ENCODE measurements around the gene CREB3L1.

CREB3L1 gene

DNA sequence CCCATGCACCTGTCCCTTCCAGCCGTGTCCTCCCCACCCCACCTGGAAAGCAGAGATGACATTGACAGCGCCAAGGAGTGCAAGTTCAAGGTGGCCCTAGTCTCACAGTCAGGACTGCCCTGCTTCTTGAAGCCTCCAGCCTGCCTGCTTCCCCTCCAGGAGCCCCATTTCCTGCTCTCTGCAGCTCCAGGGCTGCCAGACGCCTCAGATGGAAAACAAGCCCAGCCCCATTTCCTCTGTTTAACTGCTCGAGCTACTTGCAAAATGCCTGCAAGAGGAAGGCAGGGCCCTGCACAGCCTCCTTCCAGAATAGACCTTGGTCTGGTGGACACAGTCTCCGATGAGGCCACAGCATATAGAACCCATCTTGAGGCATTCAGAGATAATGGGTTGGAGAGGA lies 64.8 kb downstream of the CREB3L1 start:
- Histone ChIP-seq H3K79me2 (ENCODE audit: insufficient read depth, low read depth) (no peaks in the 10 kb centered on the region), H3K4me1 (ENCODE audit: low read depth, poor library complexity, severe bottlenecking) (peaks cover 5% of the 10 kb centered on the region), H3K27ac (no peak overlapping the region), H3K4me3 (IDR thresholded peaks at IDR 0.05; ENCODE audit: insufficient read depth, low read depth, low read length) (no peak overlapping the region), H3K27me3 (ENCODE audit: insufficient read depth, low read depth) (peaks cover 22% of the 10 kb centered on the region), H3K36me3 (ENCODE audit: insufficient read depth) (no peaks in the 10 kb centered on the region), H3K4me2 (no peak overlapping the region), H4K20me1 (ENCODE audit: insufficient read depth) (no peaks in the 10 kb centered on the region), H3K9ac (no peak overlapping the region), H2AFZ (ENCODE audit: low read depth) (no peak overlapping the region)
- TF ChIP-seq, protein P1, sequence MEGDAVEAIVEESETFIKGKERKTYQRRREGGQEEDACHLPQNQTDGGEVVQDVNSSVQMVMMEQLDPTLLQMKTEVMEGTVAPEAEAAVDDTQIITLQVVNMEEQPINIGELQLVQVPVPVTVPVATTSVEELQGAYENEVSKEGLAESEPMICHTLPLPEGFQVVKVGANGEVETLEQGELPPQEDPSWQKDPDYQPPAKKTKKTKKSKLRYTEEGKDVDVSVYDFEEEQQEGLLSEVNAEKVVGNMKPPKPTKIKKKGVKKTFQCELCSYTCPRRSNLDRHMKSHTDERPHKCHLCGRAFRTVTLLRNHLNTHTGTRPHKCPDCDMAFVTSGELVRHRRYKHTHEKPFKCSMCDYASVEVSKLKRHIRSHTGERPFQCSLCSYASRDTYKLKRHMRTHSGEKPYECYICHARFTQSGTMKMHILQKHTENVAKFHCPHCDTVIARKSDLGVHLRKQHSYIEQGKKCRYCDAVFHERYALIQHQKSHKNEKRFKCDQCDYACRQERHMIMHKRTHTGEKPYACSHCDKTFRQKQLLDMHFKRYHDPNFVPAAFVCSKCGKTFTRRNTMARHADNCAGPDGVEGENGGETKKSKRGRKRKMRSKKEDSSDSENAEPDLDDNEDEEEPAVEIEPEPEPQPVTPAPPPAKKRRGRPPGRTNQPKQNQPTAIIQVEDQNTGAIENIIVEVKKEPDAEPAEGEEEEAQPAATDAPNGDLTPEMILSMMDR (conservative IDR thresholded peaks at IDR 0.05; ENCODE audit: low read depth, low read length): no peak

DNA sequence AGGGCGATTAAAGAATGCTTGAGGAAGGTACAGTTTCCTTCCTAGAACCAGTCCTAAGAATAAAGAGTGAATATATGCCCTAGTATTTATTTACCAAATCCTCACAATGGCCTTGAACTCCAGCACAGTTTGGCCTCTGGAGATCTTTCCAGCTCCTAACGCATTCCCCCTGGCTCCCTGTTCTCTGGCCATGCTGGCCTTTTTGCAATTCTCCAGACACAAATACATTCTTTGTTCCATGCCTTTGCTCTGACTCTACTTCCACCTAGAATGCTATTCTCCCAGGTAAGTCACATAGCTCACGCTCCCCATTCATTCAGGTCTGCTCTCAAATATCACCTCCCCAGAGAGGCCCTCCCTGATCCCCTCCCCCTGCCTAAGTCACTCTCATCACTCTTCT lies 66.1 kb downstream of the CREB3L1 start:
- Histone ChIP-seq H3K27me3 (ENCODE audit: insufficient read depth, low read depth) (peaks cover 22% of the 10 kb centered on the region), H2AFZ (ENCODE audit: low read depth) (no peak overlapping the region), H3K79me2 (ENCODE audit: insufficient read depth, low read depth) (peaks cover 9% of the 10 kb centered on the region), H3K4me2 (no peak overlapping the region), H3K4me3 (IDR thresholded peaks at IDR 0.05; ENCODE audit: insufficient read depth, low read depth, low read length) (no peak overlapping the region), H4K20me1 (ENCODE audit: insufficient read depth) (no peaks in the 10 kb centered on the region), H3K27ac (no peak overlapping the region), H3K36me3 (ENCODE audit: insufficient read depth) (no peaks in the 10 kb centered on the region), H3K4me1 (ENCODE audit: low read depth, poor library complexity, severe bottlenecking) (peaks cover 5% of the 10 kb centered on the region), H3K9ac (no peak overlapping the region)
- TF ChIP-seq, protein P1 (conservative IDR thresholded peaks at IDR 0.05; ENCODE audit: low read depth, low read length): no peak

DNA sequence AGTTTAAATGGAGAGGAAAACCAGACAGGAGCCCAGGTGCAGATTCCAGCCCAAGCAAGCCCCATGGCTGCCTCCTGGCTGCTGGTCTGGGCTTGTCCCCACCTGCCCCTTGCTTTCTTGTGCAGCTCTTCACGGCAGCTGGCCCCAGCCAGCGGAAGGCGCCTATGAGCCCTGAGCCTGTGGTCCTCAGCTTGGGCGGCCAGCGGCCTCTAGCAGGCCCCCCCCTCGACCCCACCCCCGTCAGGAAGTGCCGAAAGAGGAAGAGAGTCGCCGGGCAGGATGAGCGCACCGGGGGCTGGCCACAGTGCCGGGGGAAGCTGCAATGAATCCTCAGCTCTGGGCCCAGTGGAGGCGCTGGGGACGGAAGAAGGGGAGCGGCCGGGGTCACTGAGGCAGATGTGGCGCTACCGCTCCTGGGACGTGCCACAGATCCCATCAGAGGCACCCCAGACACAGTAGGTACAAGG lies 67.7 kb downstream of the CREB3L1 start:
- TF ChIP-seq, protein P1 (conservative IDR thresholded peaks at IDR 0.05; ENCODE audit: low read depth, low read length): no peak
- H3K4me1 ChIP-seq (ENCODE audit: low read depth, poor library complexity, severe bottlenecking): peaks cover 19% of the 10 kb centered on the region
- no peak overlapping the region for H3K27ac ChIP-seq
- peaks cover 12% of the 10 kb centered on the region for H3K79me2 ChIP-seq (ENCODE audit: insufficient read depth, low read depth)
- no peaks in the 10 kb centered on the region; the same call in 1 of the 2 replicates for H3K36me3 ChIP-seq (ENCODE audit: insufficient read depth)
- no peak overlapping the region for H3K9ac ChIP-seq
- no peak overlapping the region for H2AFZ ChIP-seq (ENCODE audit: low read depth)
- peaks cover 20% of the 10 kb centered on the region for H3K27me3 ChIP-seq (ENCODE audit: insufficient read depth, low read depth)
- no peak overlapping the region for H3K4me3 ChIP-seq (IDR thresholded peaks at IDR 0.05; ENCODE audit: insufficient read depth, low read depth, low read length)
- no peak overlapping the region for H3K4me2 ChIP-seq
- no peaks in the 10 kb centered on the region for H4K20me1 ChIP-seq (ENCODE audit: insufficient read depth)

DNA sequence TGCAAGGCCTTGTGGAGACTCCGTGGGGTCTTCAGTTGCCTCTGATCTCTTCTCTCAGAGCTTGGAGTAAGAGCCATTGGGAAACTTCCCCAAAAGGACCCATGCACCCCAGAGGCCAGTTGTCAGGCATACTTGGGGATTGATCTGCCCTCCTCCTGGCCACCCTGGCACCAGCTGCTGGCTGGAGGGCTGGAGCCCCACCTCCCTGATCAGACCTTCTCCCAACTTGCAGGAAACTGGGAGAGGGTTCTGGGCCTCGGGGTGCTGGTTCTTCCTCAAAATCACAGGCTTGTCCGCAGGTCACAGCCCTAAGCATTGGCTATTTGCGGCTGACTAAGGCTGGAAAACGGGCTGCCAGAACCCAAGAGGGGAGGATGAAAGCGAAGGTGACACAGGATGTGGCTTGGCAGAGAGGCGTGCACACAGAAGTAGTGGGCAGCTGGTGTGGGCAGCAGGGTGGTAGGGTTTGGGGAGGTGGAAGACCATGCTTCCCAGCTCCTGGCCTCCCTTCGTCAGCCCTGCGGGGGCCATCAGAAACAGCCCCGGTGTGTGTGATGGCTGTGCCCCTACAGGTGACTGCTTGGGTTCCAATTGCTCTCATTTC lies 68.5 kb downstream of the CREB3L1 start:
- Histone ChIP-seq H3K27ac (no peak overlapping the region), H3K9ac (no peak overlapping the region), H3K4me2 (no peak overlapping the region), H3K4me3 (IDR thresholded peaks at IDR 0.05; ENCODE audit: insufficient read depth, low read depth, low read length) (no peak overlapping the region), H3K79me2 (ENCODE audit: insufficient read depth, low read depth) (peaks cover 16% of the 10 kb centered on the region), H3K27me3 (ENCODE audit: insufficient read depth, low read depth) (peaks cover 20% of the 10 kb centered on the region), H3K4me1 (ENCODE audit: low read depth, poor library complexity, severe bottlenecking) (peaks cover 19% of the 10 kb centered on the region), H2AFZ (ENCODE audit: low read depth) (no peak overlapping the region), H4K20me1 (ENCODE audit: insufficient read depth) (no peaks in the 10 kb centered on the region), H3K36me3 (ENCODE audit: insufficient read depth) (no peaks in the 10 kb centered on the region; the same call in 1 of the 2 replicates)
- TF ChIP-seq, protein P1 (conservative IDR thresholded peaks at IDR 0.05; ENCODE audit: low read depth, low read length): no peak

All from KMS-11 (cell line).